Loucy (cell line): ENCODE data around the gene CMTM8.

Experiments
- H2AFZ ChIP-seq: fragments of 200-600 bp; sonication (generic); 2 replicates; pipeline ENCODE4 v1.6.0; 2016; ENCODE audit warnings: antibody characterized with exemption, mild to moderate bottlenecking, low read length, moderate library complexity
- H3F3A ChIP-seq: fragments of 200-600 bp; 2 replicates; pipeline ENCODE4 v1.6.0; 2016; ENCODE audit warnings: antibody characterized with exemption, low read depth, mild to moderate bottlenecking
- H3K27me3 ChIP-seq: fragments of 200-600 bp; sonication (generic); 2 replicates; pipeline ENCODE4 v1.6.1; 2014; ENCODE audit warnings: low read length, mild to moderate bottlenecking; ENCODE audit not compliant: insufficient read depth, poor library complexity, severe bottlenecking
- H3K36me3 ChIP-seq: fragments of 200-600 bp; sonication (generic); 2 replicates; pipeline ENCODE4 v1.6.1; 2016; ENCODE audit warnings: low read length; ENCODE audit not compliant: insufficient read depth
- H3K4me1 ChIP-seq: fragments of 200-600 bp; sonication (generic); 2 replicates; pipeline ENCODE4 v1.5.1; 2014; ENCODE audit warnings: low read length, mild to moderate bottlenecking; ENCODE audit not compliant: insufficient read depth, poor library complexity, severe bottlenecking
- H3K4me2 ChIP-seq: fragments of 200-600 bp; sonication (generic); 2 replicates; pipeline ENCODE4 v1.6.0; 2014; ENCODE audit warnings: antibody characterized with exemption, low read length, low read depth, mild to moderate bottlenecking; ENCODE audit not compliant: poor library complexity, severe bottlenecking
- H3K4me3 ChIP-seq: fragments of 200-600 bp; sonication (generic); 2 replicates; pipeline ENCODE4 v1.5.1; 2014; ENCODE audit warnings: low read length, mild to moderate bottlenecking, mixed read lengths; ENCODE audit not compliant: poor library complexity, severe bottlenecking
- H3K79me2 ChIP-seq: fragments of 200-600 bp; sonication (generic); 2 replicates; pipeline ENCODE4 v1.6.1; 2014; ENCODE audit warnings: low read length; ENCODE audit not compliant: insufficient read depth
- H3K9ac ChIP-seq: fragments of 200-600 bp; sonication (generic); 2 replicates; pipeline ENCODE4 v1.6.0; 2014; ENCODE audit warnings: mild to moderate bottlenecking, low read depth, low read length, moderate library complexity; ENCODE audit not compliant: poor library complexity, severe bottlenecking
- H3K9me2 ChIP-seq: fragments of 200-600 bp; sonication (generic); replicated peaks from 2 replicates; pipeline ENCODE4 v1.6.1; 2016; ENCODE audit warnings: low read depth, low read length, mixed read lengths
- H3K9me3 ChIP-seq: fragments of 200-600 bp; sonication (generic); 2 replicates; pipeline ENCODE4 v1.6.1; 2014; ENCODE audit warnings: mild to moderate bottlenecking, antibody characterized with exemption, low read length, low read depth; ENCODE audit not compliant: insufficient read depth
- H4K20me1 ChIP-seq: fragments of 200-600 bp; sonication (generic); 2 replicates; pipeline ENCODE4 v1.6.0; 2014; ENCODE audit warnings: antibody characterized with exemption, low read length, mild to moderate bottlenecking; ENCODE audit not compliant: insufficient read depth, poor library complexity, severe bottlenecking
- CTCF ChIP-seq: fragments of 200-600 bp; sonication (generic); conservative IDR thresholded peaks from 2 replicates; pipeline ENCODE4 v1.5.1; 2014; ENCODE audit warnings: mild to moderate bottlenecking, antibody characterized with exemption, low read length
- EZH2phosphoT487 ChIP-seq: fragments of 200-600 bp; IDR thresholded peaks from 2 replicates; pipeline ENCODE4 v1.6.1; 2018; ENCODE audit warnings: antibody characterized with exemption, mild to moderate bottlenecking, moderate library complexity, borderline replicate concordance

The CMTM8 gene

GRCh38 chr3:32217339-32217738 is 21.1 kb upstream of the CMTM8 start:
- H3K9me2 ChIP-seq, result no peaks in the 10 kb centered on the region
- TF ChIP-seq EZH2phosphoT487, result no peak
- no peak for TF ChIP-seq CTCF
- H3K4me3 ChIP-seq, result no peak overlapping the region
- H3K9ac ChIP-seq, result no peak overlapping the region
- H3K79me2 ChIP-seq, result no peaks in the 10 kb centered on the region
- H3K36me3 ChIP-seq, result no peaks in the 10 kb centered on the region
- H4K20me1 ChIP-seq, result no peaks in the 10 kb centered on the region
- H3K4me1 ChIP-seq, result no peaks in the 10 kb centered on the region
- H3K9me3 ChIP-seq, result no peaks in the 10 kb centered on the region
- H3F3A ChIP-seq, result no peaks in the 10 kb centered on the region
- no peaks in the 10 kb centered on the region for H3K27me3 ChIP-seq
- no peak overlapping the region for H3K4me2 ChIP-seq
- H2AFZ ChIP-seq, result no peak overlapping the region

- no peaks in the 10 kb centered on the region for H3K9me3 ChIP-seq
Observed at GRCh38 chr3:32219537-32219936, 18.9 kb upstream of the CMTM8 start.

GRCh38 chr3:32220006-32220405 is 18.5 kb upstream of the CMTM8 start:
- Histone ChIP-seq H3K27me3 (no peaks in the 10 kb centered on the region), H4K20me1 (no peaks in the 10 kb centered on the region), H2AFZ (no peak overlapping the region), H3K79me2 (no peaks in the 10 kb centered on the region), H3K4me2 (no peak overlapping the region), H3K36me3 (no peaks in the 10 kb centered on the region), H3K9me2 (no peaks in the 10 kb centered on the region), H3F3A (no peaks in the 10 kb centered on the region), H3K9ac (no peak overlapping the region), H3K4me1 (no peaks in the 10 kb centered on the region), H3K9me3 (no peaks in the 10 kb centered on the region), H3K4me3 (no peak overlapping the region)
- TF ChIP-seq EZH2phosphoT487, result no peak
- TF ChIP-seq CTCF, result no peak

More at GRCh38 chr3:32219537-32219936, 18.9 kb upstream of the CMTM8 start:
- Histone ChIP-seq H2AFZ (no peak overlapping the region), H3F3A (no peaks in the 10 kb centered on the region), H3K4me1 (no peaks in the 10 kb centered on the region), H3K27me3 (no peaks in the 10 kb centered on the region), H3K4me2 (no peak overlapping the region), H3K36me3 (no peaks in the 10 kb centered on the region), H3K4me3 (no peak overlapping the region), H3K9ac (no peak overlapping the region), H4K20me1 (no peaks in the 10 kb centered on the region), H3K9me2 (no peaks in the 10 kb centered on the region), H3K79me2 (no peaks in the 10 kb centered on the region)
- TF ChIP-seq EZH2phosphoT487, result no peak
- TF ChIP-seq CTCF, result no peak
